Lung (tissue), 12 donors: Measurements from ENCODE around the gene C4A. TPM values are rescaled to one million over a fixed set of nuclear protein-coding genes. Genes with fewer than 3 reads are reported as not detected.

Experiments used
- ATAC-seq: fragments of 200-7000 bp; cut with Tn5 transposase; one replicate; pipeline ENCODE4 v1.9.1; 2020; ENCODE audit warnings: moderate number of reproducible peaks; ENCODE audit not compliant: insufficient read depth, low FRiP score
- DNase-seq, 3 donors: peaks; one replicate each; pipeline ENCODE4 v3.0.0-alpha.2; 2013 to 2017
- H3K27ac ChIP-seq, 2 donors: one replicate each; pipeline ENCODE4 v1.5.1; 2013; ENCODE audit warnings: mild to moderate bottlenecking in 2 of 2, moderate library complexity in 2 of 2, control low read depth in 1 of 2, inconsistent platforms in 1 of 2, low read depth in 1 of 2, low read length in 1 of 2
- H3K27me3 ChIP-seq, 3 donors: one replicate each; pipeline ENCODE4 v1.5.1; 2013; ENCODE audit warnings: low read length in 2 of 3; ENCODE audit not compliant: control insufficient read depth in 3 of 3, insufficient read depth in 3 of 3
- H3K36me3 ChIP-seq, 4 donors: one replicate each; pipeline ENCODE4 v1.5.1; 2013; ENCODE audit warnings: low read length in 4 of 4, mild to moderate bottlenecking in 1 of 4, moderate library complexity in 1 of 4; ENCODE audit not compliant: control insufficient read depth in 4 of 4, insufficient read depth in 4 of 4
- H3K4me1 ChIP-seq, 5 donors: one replicate each; pipeline ENCODE4 v1.5.1; 2013; ENCODE audit warnings: low read length in 5 of 5, mild to moderate bottlenecking in 2 of 5, moderate library complexity in 1 of 5; ENCODE audit not compliant: control insufficient read depth in 5 of 5, insufficient read depth in 5 of 5
- H3K4me3 ChIP-seq: one replicate; pipeline ENCODE4 v1.5.1; 2013; ENCODE audit warnings: mild to moderate bottlenecking, control low read depth, moderate library complexity
- H3K9ac ChIP-seq, 2 donors: one replicate each; pipeline ENCODE4 v1.5.1; 2013; ENCODE audit warnings: low read length in 2 of 2, control low read depth in 1 of 2; ENCODE audit not compliant: insufficient read depth in 1 of 2
- H3K9me3 ChIP-seq, 4 donors: one replicate each; pipeline ENCODE4 v1.5.1; 2013; ENCODE audit warnings: low read length in 3 of 4, mild to moderate bottlenecking in 1 of 4, moderate library complexity in 1 of 4; ENCODE audit not compliant: control insufficient read depth in 4 of 4, insufficient read depth in 3 of 4
- CTCF ChIP-seq: IDR thresholded peaks from 2 replicates; pipeline ENCODE4 v1.5.1; 2012; ENCODE audit warnings: mild to moderate bottlenecking; ENCODE audit errors: control extremely low read depth, extremely low read depth
- WGBS, 2 donors: extraction: QIAGEN DNeasy Blood & Tissue Kit; methylation state at CpG; one replicate each; pipeline ENCODE4 v1.1.7; 2013; 5-methylcytosine and 5-hydroxymethylcytosine counted together
- polyA plus RNA-seq, 2 donors: library from polyadenylated mRNA; stranded (reverse); fragments of 200-250 nt; gene quantifications; one replicate each; pipeline ENCODE4 v1.2.1, GENCODE V29; 2013
- total RNA-seq, 2 donors: library from RNA; depleted of rRNA in 1 of 2; stranded (reverse); fragments of >200 nt in 1 of 2; gene quantifications; one replicate each; pipeline ENCODE4 v1.2.1, GENCODE V29; 2014 to 2021
- donor health status: control.
- donor health status: control.
- donor health status: Bipolar disorder and iron deficiency.
- donor health status: healthy.
- donor health status: DM: yes; HTN: yes; CAD: no.

C4A gene
- total and polyA plus RNA-seq, 4 donors: 48.3 to 284 (median 133) TPM

- H3K27me3 ChIP-seq: no peaks in the 10 kb centered on the region
- peaks cover 0 to 3% (median 0%) of the 10 kb centered on the region in 5 donors for H3K4me1 ChIP-seq
- H3K36me3 ChIP-seq: peaks cover 15 to 83% (median 28%) of the 10 kb centered on the region in 4 donors
- no peak overlapping the region for H3K4me3 ChIP-seq
- no peak for TF ChIP-seq CTCF
- DNase-seq (no peak), ATAC-seq (no peak)
- H3K9me3 ChIP-seq: no peaks in the 10 kb centered on the region
- H3K27ac ChIP-seq: no peak overlapping the region
- no peak overlapping the region for H3K9ac ChIP-seq
- WGBS, 2 donors: 91 to 95% methylated on average over 13 of the region's 13 CpGs
Observed at GRCh38 chr6:31965700-31966099, 16.2 kb upstream of the C4A start.

- Histone ChIP-seq H3K27me3 (no peaks in the 10 kb centered on the region), H3K27ac (no peak overlapping the region), H3K9me3 (no peaks in the 10 kb centered on the region), H3K4me1 (peaks cover 0 to 12% (median 5%) of the 10 kb centered on the region in 5 donors), H3K4me3 (no peak overlapping the region), H3K9ac (no peak overlapping the region), H3K36me3 (peaks cover 15 to 75% (median 25%) of the 10 kb centered on the region in 4 donors)
- DNase-seq (no peak), ATAC-seq (no peak)
- WGBS, 2 donors: 94 to 98% methylated on average over 7 of the region's 7 CpGs
- no peak for TF ChIP-seq CTCF
Observed at GRCh38 chr6:31966506-31966905, 15.4 kb upstream of the C4A start.

GRCh38 chr6:31966997-31967925 is 14.6 kb upstream of the C4A start:
- 85 to 92% methylated on average over 10 of the region's 10 CpGs for WGBS, 2 donors
- no peaks in the 10 kb centered on the region for H3K9me3 ChIP-seq
- peaks cover 0 to 14% (median 5%) of the 10 kb centered on the region in 5 donors for H3K4me1 ChIP-seq
- no peak overlapping the region for H3K27ac ChIP-seq
- no peak for DNase-seq
- peaks cover 15 to 68% (median 27%) of the 10 kb centered on the region in 4 donors for H3K36me3 ChIP-seq
- no peak for TF ChIP-seq CTCF
- no peak overlapping the region for H3K9ac ChIP-seq
- ATAC-seq: no peak
- H3K27me3 ChIP-seq: no peaks in the 10 kb centered on the region
- H3K4me3 ChIP-seq: no peak overlapping the region
